OCI-LY1 (cell line): Measurements from ENCODE around the gene GLIS1.

Source experiments
- H2AFZ ChIP-seq: fragments of 200-600 bp; sonication (generic), shearing (Covaris generic); 2 replicates; pipeline ENCODE4 v1.6.0; 2014; ENCODE audit warnings: antibody characterized with exemption, mild to moderate bottlenecking, low read length
- H3F3A ChIP-seq: fragments of 200-600 bp; sonication (generic), shearing (Covaris generic); 2 replicates; pipeline ENCODE4 v1.6.0; 2014; ENCODE audit warnings: mild to moderate bottlenecking, antibody characterized with exemption, low read length, moderate library complexity; ENCODE audit not compliant: insufficient read depth
- H3K27ac ChIP-seq: fragments of 200-600 bp; sonication (generic); 2 replicates; pipeline ENCODE4 v1.5.1; 2014; ENCODE audit warnings: low read length, mixed run types, mild to moderate bottlenecking, low read depth; ENCODE audit not compliant: poor library complexity, severe bottlenecking
- H3K27me3 ChIP-seq: fragments of 200-600 bp; sonication (generic); 2 replicates; pipeline ENCODE4 v1.6.0; 2014; ENCODE audit warnings: antibody characterized with exemption, mild to moderate bottlenecking, low read length, moderate library complexity; ENCODE audit not compliant: insufficient read depth
- H3K36me3 ChIP-seq: fragments of 200-600 bp; sonication (generic); 2 replicates; pipeline ENCODE4 v1.6.1; 2014; ENCODE audit warnings: mild to moderate bottlenecking, antibody characterized with exemption, low read length, moderate library complexity, mixed read lengths; ENCODE audit not compliant: insufficient read depth
- H3K4me1 ChIP-seq: fragments of 200-600 bp; sonication (generic); 2 replicates; pipeline ENCODE4 v1.5.1; 2014; ENCODE audit warnings: mild to moderate bottlenecking, low read length, moderate library complexity; ENCODE audit not compliant: insufficient read depth, severe bottlenecking
- H3K4me2 ChIP-seq: fragments of 200-600 bp; sonication (generic), shearing (Covaris generic); 2 replicates; pipeline ENCODE4 v1.6.1; 2014; ENCODE audit warnings: low read length
- H3K4me3 ChIP-seq: fragments of 200-600 bp; sonication (generic); 2 replicates; pipeline ENCODE4 v1.5.1; 2014; ENCODE audit warnings: low read length, low read depth, mild to moderate bottlenecking, mixed read lengths; ENCODE audit not compliant: poor library complexity, severe bottlenecking
- H3K79me2 ChIP-seq: fragments of 200-600 bp; shearing (Covaris generic); 2 replicates; pipeline ENCODE4 v1.6.1; 2016; ENCODE audit warnings: mixed run types, low read length, mixed read lengths; ENCODE audit not compliant: insufficient read depth
- H3K9ac ChIP-seq: fragments of 200-600 bp; sonication (generic), shearing (Covaris generic); 2 replicates; pipeline ENCODE4 v1.6.1; 2014; ENCODE audit warnings: mild to moderate bottlenecking, low read length, mixed read lengths
- H3K9me2 ChIP-seq: fragments of 200-600 bp; sonication (generic), shearing (Covaris generic); 2 replicates; pipeline ENCODE4 v1.6.1; 2014; ENCODE audit warnings: low read depth, mild to moderate bottlenecking, low read length, mixed read lengths
- H3K9me3 ChIP-seq: fragments of 200-600 bp; shearing (Covaris generic); 2 replicates; pipeline ENCODE4 v1.6.1; 2014; ENCODE audit warnings: low read length, mixed read lengths
- H4K20me1 ChIP-seq: fragments of 200-600 bp; sonication (generic), shearing (Covaris generic); 2 replicates; pipeline ENCODE4 v1.6.0; 2016; ENCODE audit warnings: mild to moderate bottlenecking, low read length; ENCODE audit not compliant: insufficient read depth
- EZH2 ChIP-seq: fragments of 200-600 bp; sonication (generic), shearing (Covaris generic); IDR thresholded peaks from 2 replicates; pipeline ENCODE4 v1.8.0; 2017; ENCODE audit warnings: borderline replicate concordance, mixed run types, mild to moderate bottlenecking, antibody characterized with exemption, low read length, moderate library complexity, mixed read lengths
- TF ChIP-seq, protein P1 (sequence below): fragments of 200-600 bp; sonication (generic), shearing (Covaris generic); IDR thresholded peaks from 2 replicates; pipeline ENCODE4 v1.5.1; 2017; ENCODE audit warnings: mild to moderate bottlenecking, antibody characterized with exemption, low read length, moderate library complexity, mixed read lengths

Gene GLIS1

DNA sequence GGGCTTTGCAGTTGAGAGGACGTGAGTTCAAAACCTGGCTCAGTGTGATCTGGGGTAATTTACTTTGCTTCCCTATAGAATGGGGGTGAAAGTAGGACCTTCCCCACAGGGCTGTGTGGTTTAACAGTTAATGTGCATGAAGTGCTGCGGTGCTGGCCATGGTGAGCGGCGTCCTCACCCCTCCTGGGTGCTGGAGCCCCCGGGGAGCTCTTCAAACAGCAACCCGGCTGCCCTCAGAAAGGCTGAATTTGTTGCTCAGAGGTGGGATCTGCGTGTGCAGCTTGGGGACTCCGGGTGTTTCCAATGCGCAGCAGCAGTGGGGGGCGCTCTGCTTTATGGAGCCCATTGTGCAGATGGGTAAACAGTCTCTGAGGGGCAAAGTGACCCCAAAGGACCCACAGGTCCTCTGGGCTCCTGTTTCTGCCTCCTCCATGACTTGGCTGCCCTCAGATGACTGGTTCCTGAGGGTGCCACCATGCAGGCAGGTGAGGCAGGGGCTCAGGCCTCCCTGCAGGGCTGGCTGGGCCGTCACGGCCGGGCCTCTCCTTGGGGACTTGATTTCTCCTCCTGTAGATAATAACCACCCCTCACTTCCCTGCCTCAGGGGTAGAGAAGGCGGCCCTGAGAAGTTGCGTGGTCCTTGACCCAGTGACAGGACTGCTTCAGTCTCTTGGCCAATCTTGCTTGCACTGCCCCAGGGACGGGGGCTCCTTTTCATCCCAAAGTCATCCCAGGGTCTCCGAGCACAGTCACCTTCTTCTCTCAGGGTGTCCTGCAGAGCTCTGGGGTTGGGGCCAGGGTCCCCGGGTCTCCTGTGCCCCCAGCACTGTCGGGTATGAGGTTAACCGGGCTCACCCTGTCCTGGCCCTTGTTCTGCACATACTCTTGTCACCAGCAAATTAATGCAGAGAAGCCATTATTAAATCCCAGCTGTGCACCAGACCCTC, 239.4 kb downstream of the GLIS1 start:
- H3F3A ChIP-seq: no peaks in the 10 kb centered on the region
- H4K20me1 ChIP-seq: no peaks in the 10 kb centered on the region
- H3K4me1 ChIP-seq: no peaks in the 10 kb centered on the region
- H3K36me3 ChIP-seq: no peaks in the 10 kb centered on the region
- H3K9ac ChIP-seq: no peak overlapping the region
- no peak overlapping the region for H3K4me2 ChIP-seq
- TF ChIP-seq, protein P1, sequence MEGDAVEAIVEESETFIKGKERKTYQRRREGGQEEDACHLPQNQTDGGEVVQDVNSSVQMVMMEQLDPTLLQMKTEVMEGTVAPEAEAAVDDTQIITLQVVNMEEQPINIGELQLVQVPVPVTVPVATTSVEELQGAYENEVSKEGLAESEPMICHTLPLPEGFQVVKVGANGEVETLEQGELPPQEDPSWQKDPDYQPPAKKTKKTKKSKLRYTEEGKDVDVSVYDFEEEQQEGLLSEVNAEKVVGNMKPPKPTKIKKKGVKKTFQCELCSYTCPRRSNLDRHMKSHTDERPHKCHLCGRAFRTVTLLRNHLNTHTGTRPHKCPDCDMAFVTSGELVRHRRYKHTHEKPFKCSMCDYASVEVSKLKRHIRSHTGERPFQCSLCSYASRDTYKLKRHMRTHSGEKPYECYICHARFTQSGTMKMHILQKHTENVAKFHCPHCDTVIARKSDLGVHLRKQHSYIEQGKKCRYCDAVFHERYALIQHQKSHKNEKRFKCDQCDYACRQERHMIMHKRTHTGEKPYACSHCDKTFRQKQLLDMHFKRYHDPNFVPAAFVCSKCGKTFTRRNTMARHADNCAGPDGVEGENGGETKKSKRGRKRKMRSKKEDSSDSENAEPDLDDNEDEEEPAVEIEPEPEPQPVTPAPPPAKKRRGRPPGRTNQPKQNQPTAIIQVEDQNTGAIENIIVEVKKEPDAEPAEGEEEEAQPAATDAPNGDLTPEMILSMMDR: no peak
- TF ChIP-seq EZH2: no peak
- no peaks in the 10 kb centered on the region for H3K27me3 ChIP-seq
- no peaks in the 10 kb centered on the region for H3K9me2 ChIP-seq
- no peaks in the 10 kb centered on the region for H3K79me2 ChIP-seq
- H3K4me3 ChIP-seq: no peak overlapping the region
- no peak overlapping the region for H3K27ac ChIP-seq
- H2AFZ ChIP-seq: no peak overlapping the region
- no peaks in the 10 kb centered on the region for H3K9me3 ChIP-seq

GRCh38 chr1:53498555-53499131, 240.3 kb downstream of the GLIS1 start:
- no peaks in the 10 kb centered on the region for H3K79me2 ChIP-seq
- no peaks in the 10 kb centered on the region for H3K9me3 ChIP-seq
- no peaks in the 10 kb centered on the region for H3F3A ChIP-seq
- H3K9ac ChIP-seq: no peak overlapping the region
- no peak overlapping the region for H2AFZ ChIP-seq
- H3K27me3 ChIP-seq: no peaks in the 10 kb centered on the region
- no peak overlapping the region for H3K4me3 ChIP-seq
- H4K20me1 ChIP-seq: no peaks in the 10 kb centered on the region
- no peak overlapping the region for H3K4me2 ChIP-seq
- no peaks in the 10 kb centered on the region for H3K36me3 ChIP-seq
- H3K9me2 ChIP-seq: no peaks in the 10 kb centered on the region
- TF ChIP-seq, protein P1: no peak
- no peak for TF ChIP-seq EZH2
- no peaks in the 10 kb centered on the region for H3K4me1 ChIP-seq
- no peak overlapping the region for H3K27ac ChIP-seq

DNA sequence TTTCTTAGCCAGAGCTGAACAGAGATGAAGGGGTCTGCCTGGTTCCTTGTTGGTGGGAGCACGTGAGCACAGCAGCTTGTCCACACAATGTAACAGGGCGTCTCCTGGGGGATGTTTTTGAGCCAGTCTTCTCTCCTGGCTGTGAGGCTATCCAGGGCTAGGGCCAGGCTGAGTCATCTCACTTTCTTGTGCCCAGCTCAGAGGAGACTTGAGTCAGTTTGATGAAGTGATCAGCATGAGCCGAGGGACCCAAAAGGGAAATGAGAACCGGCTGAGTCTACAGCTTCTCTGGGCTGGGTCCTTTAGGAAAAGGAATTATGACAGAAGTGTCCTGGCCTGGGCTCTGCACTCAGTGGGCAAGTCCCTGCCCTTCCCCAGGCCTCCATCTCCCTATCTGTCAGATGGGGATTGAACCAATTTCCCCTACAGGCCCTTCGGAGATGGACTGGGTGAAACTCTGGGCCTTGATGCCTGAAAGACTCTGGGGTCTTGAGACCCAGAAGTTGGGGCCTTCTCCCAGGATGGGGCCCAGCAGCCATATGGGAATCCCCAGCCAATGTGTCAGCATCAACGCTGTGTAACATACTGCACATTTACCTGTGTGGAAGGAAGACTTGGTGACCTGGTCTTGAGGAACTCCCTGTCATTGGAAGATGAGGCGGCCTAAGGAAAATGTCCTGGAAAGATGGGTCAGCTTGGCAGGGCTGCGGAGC, 243.2 kb downstream of the GLIS1 start:
- Histone ChIP-seq H4K20me1 (no peaks in the 10 kb centered on the region), H3K27me3 (no peaks in the 10 kb centered on the region), H3K27ac (no peak overlapping the region), H3K9ac (no peak overlapping the region), H3K4me2 (no peak overlapping the region), H3K36me3 (no peaks in the 10 kb centered on the region), H2AFZ (no peak overlapping the region), H3F3A (no peaks in the 10 kb centered on the region), H3K9me3 (no peaks in the 10 kb centered on the region), H3K4me3 (no peak overlapping the region), H3K9me2 (no peaks in the 10 kb centered on the region), H3K4me1 (no peaks in the 10 kb centered on the region), H3K79me2 (no peaks in the 10 kb centered on the region)
- TF ChIP-seq EZH2: no peak
- TF ChIP-seq, protein P1: no peak
